ENCODE data around the gene UBN2. TPM values are rescaled to one million over a fixed set of nuclear protein-coding genes. Genes with fewer than 3 reads are reported as not detected.

Gene UBN2
- total and polyA plus RNA-seq, 10 of the 15 experiments (the other 5 are each of a cell fraction or from before 2014, with no cell fraction given) = 0.27 to 8.5 (median 2.5) TPM

- TF ChIP-seq WRNIP1 (IDR thresholded peaks at IDR 0.05; ENCODE audit: borderline replicate concordance, low read depth, low read length) (0 out of 2 replicates have a peak, but pooled peaks have one; percentile 75), ZNF207 (IDR thresholded peaks at IDR 0.05; ENCODE audit: borderline replicate concordance) (peak; percentile 95), SIN3A (IDR thresholded peaks at IDR 0.05; ENCODE audit: low read depth, low read length) (no peak), ZNF592 (IDR thresholded peaks at IDR 0.05) (no peak), CHD4 (IDR thresholded peaks at IDR 0.05) (no peak), SREBF2 (IDR thresholded peaks at IDR 0.05; ENCODE audit: low read length) (peak; percentile 99), ZNF217 (IDR thresholded peaks at IDR 0.05) (peak; percentile 97; the same call in 1 of the 2 replicates), FOS (IDR thresholded peaks at IDR 0.05; ENCODE audit: borderline replicate concordance, extremely low read depth, insufficient read length) (no peak), GABPA (IDR thresholded peaks at IDR 0.05; ENCODE audit: low read depth) (peak; percentile 96), KAT2A (conservative IDR thresholded peaks at IDR 0.05; ENCODE audit: control insufficient read depth, low read depth, low read length) (no peak), YBX1 (IDR thresholded peaks at IDR 0.05) (no peak), RUNX3 (IDR thresholded peaks at IDR 0.05; ENCODE audit: low read length) (peak; percentile 90), BHLHE40 (IDR thresholded peaks at IDR 0.05; ENCODE audit: borderline replicate concordance in 1 of 2, low read depth in 2 of 2, low read length in 1 of 2) (peak; percentile 88 to 91), RBBP5 (conservative IDR thresholded peaks at IDR 0.05) (no peak), PAX8 (IDR thresholded peaks at IDR 0.05) (no peak), NFYB (IDR thresholded peaks at IDR 0.05; ENCODE audit: insufficient read depth, low read depth, low read length) (no peak), SMC3 (IDR thresholded peaks at IDR 0.05; ENCODE audit: borderline replicate concordance, low read length) (peak; percentile 29; the same call in 1 of the 2 replicates), POLR2A (IDR thresholded peaks at IDR 0.05; ENCODE audit: low read depth, low read length) (peak; percentile 10; the same call in 1 of the 2 replicates), ZBTB4 (CRISPR knock-in tag; IDR thresholded peaks at IDR 0.05) (no peak)
- TF ChIP-seq, protein P1, sequence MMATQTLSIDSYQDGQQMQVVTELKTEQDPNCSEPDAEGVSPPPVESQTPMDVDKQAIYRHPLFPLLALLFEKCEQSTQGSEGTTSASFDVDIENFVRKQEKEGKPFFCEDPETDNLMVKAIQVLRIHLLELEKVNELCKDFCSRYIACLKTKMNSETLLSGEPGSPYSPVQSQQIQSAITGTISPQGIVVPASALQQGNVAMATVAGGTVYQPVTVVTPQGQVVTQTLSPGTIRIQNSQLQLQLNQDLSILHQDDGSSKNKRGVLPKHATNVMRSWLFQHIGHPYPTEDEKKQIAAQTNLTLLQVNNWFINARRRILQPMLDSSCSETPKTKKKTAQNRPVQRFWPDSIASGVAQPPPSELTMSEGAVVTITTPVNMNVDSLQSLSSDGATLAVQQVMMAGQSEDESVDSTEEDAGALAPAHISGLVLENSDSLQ (IDR thresholded peaks at IDR 0.05) = peak; percentile 15; the same call in 1 of the 2 replicates
- TF ChIP-seq, protein P2, sequence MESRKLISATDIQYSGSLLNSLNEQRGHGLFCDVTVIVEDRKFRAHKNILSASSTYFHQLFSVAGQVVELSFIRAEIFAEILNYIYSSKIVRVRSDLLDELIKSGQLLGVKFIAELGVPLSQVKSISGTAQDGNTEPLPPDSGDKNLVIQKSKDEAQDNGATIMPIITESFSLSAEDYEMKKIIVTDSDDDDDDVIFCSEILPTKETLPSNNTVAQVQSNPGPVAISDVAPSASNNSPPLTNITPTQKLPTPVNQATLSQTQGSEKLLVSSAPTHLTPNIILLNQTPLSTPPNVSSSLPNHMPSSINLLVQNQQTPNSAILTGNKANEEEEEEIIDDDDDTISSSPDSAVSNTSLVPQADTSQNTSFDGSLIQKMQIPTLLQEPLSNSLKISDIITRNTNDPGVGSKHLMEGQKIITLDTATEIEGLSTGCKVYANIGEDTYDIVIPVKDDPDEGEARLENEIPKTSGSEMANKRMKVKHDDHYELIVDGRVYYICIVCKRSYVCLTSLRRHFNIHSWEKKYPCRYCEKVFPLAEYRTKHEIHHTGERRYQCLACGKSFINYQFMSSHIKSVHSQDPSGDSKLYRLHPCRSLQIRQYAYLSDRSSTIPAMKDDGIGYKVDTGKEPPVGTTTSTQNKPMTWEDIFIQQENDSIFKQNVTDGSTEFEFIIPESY (IDR thresholded peaks at IDR 0.05) = 0 out of 2 replicates have a peak, but pooled peaks have one; percentile 31
Observed at GRCh38 chr7:139340037-139340807, 109.2 kb downstream of the UBN2 start (continued).
